ENCODE results near the gene UBASH3A.

GRCh38 chr21:42398436-42399028 is 5.2 kb upstream of the UBASH3A start:
- no peak for TF ChIP-seq EZH2 (IDR thresholded peaks at IDR 0.05; ENCODE audit: low read length, missing control alignments)
- no peak for TF ChIP-seq CTCF (conservative IDR thresholded peaks at IDR 0.05 in 1 of 2, IDR thresholded peaks at IDR 0.05 in 1 of 2; ENCODE audit: low read depth in 1 of 2, low read length in 2 of 2)
